HUES48 (cell line): ENCODE data around the gene NOS2.
"Not testable (repeated sequence)": the region's sequence is repeated elsewhere in the genome, so short reads cannot be mapped to it uniquely, and the experiment has no call there.

ENCODE experiments used
- H3K27ac ChIP-seq: one replicate; pipeline ENCODE4 v1.7.0; 2013; ENCODE audit warnings: low read depth, low read length, inconsistent platforms
- H3K27me3 ChIP-seq: 2 replicates; pipeline ENCODE4 v1.6.1; 2013; ENCODE audit warnings: mild to moderate bottlenecking, low read length; ENCODE audit not compliant: control insufficient read depth, insufficient read depth
- H3K36me3 ChIP-seq: 2 replicates; pipeline ENCODE4 v1.6.1; 2013; ENCODE audit warnings: low read length; ENCODE audit not compliant: control insufficient read depth, insufficient read depth
- H3K4me1 ChIP-seq: 2 replicates; pipeline ENCODE4 v1.6.1; 2013; ENCODE audit warnings: mild to moderate bottlenecking, low read length; ENCODE audit not compliant: control insufficient read depth, insufficient read depth
- H3K4me3 ChIP-seq: 2 replicates; pipeline ENCODE4 v1.5.1; 2013; ENCODE audit warnings: mild to moderate bottlenecking, low read depth, low read length
- H3K9ac ChIP-seq: 2 replicates; pipeline ENCODE4 v1.6.1; 2013; ENCODE audit warnings: mild to moderate bottlenecking, low read depth, low read length, moderate library complexity
- H3K9me3 ChIP-seq: 2 replicates; pipeline ENCODE4 v1.6.1; 2013; ENCODE audit warnings: low read length; ENCODE audit not compliant: control insufficient read depth, insufficient read depth

NOS2 gene

GRCh38 chr17:27741971-27742575 lies 58.3 kb downstream of the NOS2 start:
- H3K27ac ChIP-seq = no peak overlapping the region
- no peaks in the 10 kb centered on the region for H3K27me3 ChIP-seq
- H3K4me1 ChIP-seq = no peaks in the 10 kb centered on the region
- no peak overlapping the region for H3K9ac ChIP-seq
- H3K4me3 ChIP-seq = no peak overlapping the region
- no peaks in the 10 kb centered on the region for H3K36me3 ChIP-seq
- no peaks in the 10 kb centered on the region for H3K9me3 ChIP-seq

- Histone ChIP-seq H3K9ac (no peak overlapping the region), H3K36me3 (no peaks in the 10 kb centered on the region), H3K27ac (no peak overlapping the region), H3K4me3 (no peak overlapping the region), H3K9me3 (no peaks in the 10 kb centered on the region), H3K4me1 (no peaks in the 10 kb centered on the region), H3K27me3 (no peaks in the 10 kb centered on the region)
Observed at GRCh38 chr17:27741361-27741861, 58.9 kb downstream of the NOS2 start.

GRCh38 chr17:27740541-27740940 lies 59.8 kb downstream of the NOS2 start:
- not testable (repeated sequence) for H3K4me1 ChIP-seq, H3K9ac ChIP-seq, H3K27ac ChIP-seq, H3K27me3 ChIP-seq, H3K36me3 ChIP-seq, H3K4me3 ChIP-seq, H3K9me3 ChIP-seq

GRCh38 chr17:27733773-27734172 lies 66.6 kb downstream of the NOS2 start:
- Histone ChIP-seq H3K27ac (no peak overlapping the region), H3K9me3 (no peaks in the 10 kb centered on the region), H3K4me3 (no peak overlapping the region), H3K36me3 (no peaks in the 10 kb centered on the region), H3K4me1 (no peaks in the 10 kb centered on the region), H3K9ac (no peak overlapping the region), H3K27me3 (no peaks in the 10 kb centered on the region)

- H3K9me3 ChIP-seq, H3K27ac ChIP-seq, H3K36me3 ChIP-seq, H3K27me3 ChIP-seq, H3K9ac ChIP-seq, H3K4me3 ChIP-seq, H3K4me1 ChIP-seq: not testable (repeated sequence)
Observed at GRCh38 chr17:27732746-27733145, 67.6 kb downstream of the NOS2 start.

GRCh38 chr17:27725982-27726381 lies 74.3 kb downstream of the NOS2 start:
- H3K4me1 ChIP-seq, H3K9me3 ChIP-seq, H3K27ac ChIP-seq, H3K36me3 ChIP-seq, H3K4me3 ChIP-seq, H3K27me3 ChIP-seq, H3K9ac ChIP-seq: not testable (repeated sequence)

- Histone ChIP-seq H3K36me3 (no peaks in the 10 kb centered on the region), H3K9ac (no peak overlapping the region), H3K4me1 (no peaks in the 10 kb centered on the region), H3K9me3 (peaks cover 4% of the 10 kb centered on the region; the same call in 1 of the 2 replicates), H3K27me3 (no peaks in the 10 kb centered on the region), H3K4me3 (no peak overlapping the region), H3K27ac (no peak overlapping the region)
Observed at GRCh38 chr17:27721797-27722196, 78.5 kb downstream of the NOS2 start.
